B cell (primary cell): ENCODE data around the gene CNTNAP2. TPM values are rescaled to one million over a fixed set of nuclear protein-coding genes. Genes with fewer than 3 reads are reported as not detected.

Experiments
- ATAC-seq: fragments of 200-7000 bp; cut with Tn5 transposase; one replicate; pipeline ENCODE4 v1.10.0; 2021; ENCODE audit warnings: low read depth, mild to moderate bottlenecking, moderate number of reproducible peaks, moderate library complexity
- CTCF ChIA-PET: fragments of 350-600 bp; sonication (Branson Sonifier 250); formaldehyde crosslinking; loops from one replicate; lab custom pipeline; 2021; ENCODE audit warnings: antibody characterized with exemption, inconsistent platforms; lab: Charles Lee
- POLR2A ChIA-PET: fragments of 350-600 bp; sonication (Branson Sonifier 250); formaldehyde crosslinking; loops from one replicate; lab custom pipeline; 2021; ENCODE audit warnings: antibody characterized with exemption; lab: Charles Lee
- DNase-seq: peaks from one replicate; pipeline ENCODE4 v3.0.0; 2013
- H2AFZ ChIP-seq: 2 replicates; pipeline ENCODE4 v1.6.1; 2012; ENCODE audit warnings: mild to moderate bottlenecking, low read depth, low read length; ENCODE audit not compliant: insufficient read depth, poor library complexity, severe bottlenecking
- H3K27ac ChIP-seq, 2 donors: 1 replicate in 1 of 2; 2 replicates in 1 of 2; pipeline ENCODE4 v1.5.1; 2012 to 2013; ENCODE audit warnings: low read length in 2 of 2, mild to moderate bottlenecking in 2 of 2, moderate library complexity in 1 of 2
- H3K27me3 ChIP-seq, 4 experiments: fragments of 200-600 bp in 1 of 4; sonication (generic) in 1 of 4; replicated peaks in 1 of 4; 1 replicate in 2 of 4; 2 replicates in 2 of 4; pipeline versions ENCODE4 v1.6.1 to v1.7.0; 2013 to 2016; ENCODE audit warnings: low read length in 3 of 4, mild to moderate bottlenecking in 2 of 4, mixed read lengths in 1 of 4, moderate library complexity in 1 of 4; ENCODE audit not compliant: insufficient read depth in 4 of 4, control insufficient read depth in 3 of 4; ENCODE audit errors: control extremely low read depth in 1 of 4
- H3K36me3 ChIP-seq, 2 experiments: replicated peaks in 1 of 2; 1 replicate in 1 of 2; 2 replicates in 1 of 2; pipeline versions ENCODE4 v1.6.1 to v1.7.1; 2013; ENCODE audit warnings: low read length in 1 of 2; ENCODE audit not compliant: insufficient read depth in 2 of 2, control insufficient read depth in 1 of 2; ENCODE audit errors: control extremely low read depth in 1 of 2, extremely low read depth in 1 of 2
- H3K4me1 ChIP-seq, 2 donors: fragments of 200-600 bp in 1 of 2; sonication (generic) in 1 of 2; 1 replicate in 1 of 2; 2 replicates in 1 of 2; pipeline versions ENCODE4 v1.5.1 to v1.6.1; 2013 to 2017; ENCODE audit warnings: low read length in 2 of 2; ENCODE audit not compliant: control insufficient read depth in 2 of 2, insufficient read depth in 2 of 2
- H3K4me2 ChIP-seq: replicated peaks from 2 replicates; pipeline ENCODE3; 2012; ENCODE audit warnings: mild to moderate bottlenecking, low read depth, low read length; ENCODE audit not compliant: poor library complexity, severe bottlenecking
- H3K4me3 ChIP-seq, 5 experiments: fragments of 200-600 bp in 1 of 5; sonication (generic) in 1 of 5; 1 replicate in 3 of 5; 2 replicates in 2 of 5; pipeline versions ENCODE4 v1.5.1 to v1.7.0; 2011 to 2016; ENCODE audit warnings: low read length in 4 of 5, mild to moderate bottlenecking in 4 of 5, low read depth in 2 of 5, control low read depth in 1 of 5, moderate library complexity in 1 of 5; ENCODE audit not compliant: insufficient read depth in 1 of 5; ENCODE audit errors: control extremely low read depth in 1 of 5, extremely low read depth in 1 of 5
- H3K79me2 ChIP-seq: fragments of 200-600 bp; sonication (generic); one replicate; pipeline ENCODE4 v1.6.0; 2016; ENCODE audit warnings: low read length; ENCODE audit not compliant: control insufficient read depth, insufficient read depth
- H3K9ac ChIP-seq: fragments of 200-600 bp; sonication (generic); 2 replicates; pipeline ENCODE4 v1.6.1; 2017; ENCODE audit warnings: mild to moderate bottlenecking, low read length, moderate library complexity
- H3K9me3 ChIP-seq, 3 donors: one replicate each; pipeline versions ENCODE4 v1.6.1 to v1.7.1; 2013; ENCODE audit warnings: low read length in 2 of 3; ENCODE audit not compliant: control insufficient read depth in 2 of 3, insufficient read depth in 1 of 3; ENCODE audit errors: control extremely low read depth in 1 of 3
- H4K20me1 ChIP-seq: 2 replicates; pipeline ENCODE4 v1.6.0; 2012; ENCODE audit warnings: mild to moderate bottlenecking, low read length; ENCODE audit not compliant: insufficient read depth, control insufficient read depth, poor library complexity, severe bottlenecking
- H3K27ac Mint-ChIP-seq: one replicate; pipeline ENCODE4 v1.8.0; 2021; ENCODE audit warnings: mixed read lengths
- H3K27me3 Mint-ChIP-seq: one replicate; pipeline ENCODE4 v1.8.0; 2021; ENCODE audit warnings: mixed read lengths
- H3K4me1 Mint-ChIP-seq: one replicate; pipeline ENCODE4 v1.8.0; 2021; ENCODE audit warnings: mixed read lengths
- H3K4me3 Mint-ChIP-seq: one replicate; pipeline ENCODE4 v1.8.0; 2021; ENCODE audit warnings: mixed read lengths
- H3K9me3 Mint-ChIP-seq: one replicate; pipeline ENCODE4 v1.8.0; 2022; ENCODE audit warnings: mixed read lengths; ENCODE audit not compliant: insufficient read depth
- CTCF ChIP-seq: fragments of 200-600 bp; IDR thresholded peaks from one replicate; pipeline ENCODE4 v1.8.0; 2022; ENCODE audit warnings: antibody characterized with exemption, mild to moderate bottlenecking
- EZH2 ChIP-seq: IDR thresholded peaks from 2 replicates; pipeline ENCODE4 v1.6.1; 2012; ENCODE audit warnings: borderline replicate concordance, low read depth, mild to moderate bottlenecking, moderate library complexity, low read length; ENCODE audit not compliant: insufficient read depth, poor library complexity, severe bottlenecking
- WGBS: methylation state at CpG from one replicate; pipeline ENCODE4 v1.1.5; 2013; ENCODE audit warnings: missing lambda C conversion rate; ENCODE audit not compliant: insufficient coverage; 5-methylcytosine and 5-hydroxymethylcytosine counted together
- intact Hi-C: fragments of 100-400 bp; cut with micrococcal nuclease; formaldehyde crosslinking; loops from one replicate; pipeline ENCODE4 v1.10.0; 2022
- polyA plus RNA-seq: library from polyadenylated mRNA; depleted of rRNA; stranded (reverse); fragments of >200 nt; gene quantifications from 2 replicates; pipeline ENCODE4 v1.2.3, GENCODE V29; 2012
- total RNA-seq, 2 donors: library from RNA; stranded (reverse); fragments of 120-200 nt in 1 of 2; gene quantifications; 1 replicate in 1 of 2; 2 replicates in 1 of 2; pipeline versions ENCODE4 v1.2.3 to v1.2.4, GENCODE V29; 2013 to 2022

CNTNAP2 gene
- total and polyA plus RNA-seq, 2 donors (not counting 1 experiment from before 2014, with no cell fraction given) = 7.4 to 16.6 TPM

- ChIA-PET CTCF (no interaction called here), POLR2A (no interaction called here)
- Mint-ChIP-seq H3K4me1 (no peaks in the 10 kb centered on the region), H3K4me3 (no peak overlapping the region), H3K9me3 (peaks cover 3% of the 10 kb centered on the region), H3K27me3 (no peaks in the 10 kb centered on the region), H3K27ac (no peak overlapping the region)
- no peak overlapping the region for H2AFZ ChIP-seq
- H3K4me3 ChIP-seq = no peak overlapping the region
- no peaks in the 10 kb centered on the region for H3K79me2 ChIP-seq
- no peaks in the 10 kb centered on the region for H3K36me3 ChIP-seq
- intact Hi-C loops = no loop called here
- no peak overlapping the region for H3K4me2 ChIP-seq
- H4K20me1 ChIP-seq = no peaks in the 10 kb centered on the region
- ATAC-seq = no peak
- 100% methylated on average over 3 of the region's 3 CpGs for WGBS
- DNase-seq = no peak
- H3K27me3 ChIP-seq = no peaks in the 10 kb centered on the region
- TF ChIP-seq CTCF (no peak), EZH2 (no peak)
- peaks cover 0 to 2% (median 0%) of the 10 kb centered on the region in 3 donors for H3K9me3 ChIP-seq
- no peak overlapping the region for H3K9ac ChIP-seq
- no peaks in the 10 kb centered on the region for H3K4me1 ChIP-seq
- no peak overlapping the region for H3K27ac ChIP-seq
These were observed 1037.0 kb downstream of the CNTNAP2 start for GRCh38 chr7:147153571-147153970.

- no peaks in the 10 kb centered on the region for H3K79me2 ChIP-seq
- no peaks in the 10 kb centered on the region for H3K4me1 ChIP-seq
- no peak overlapping the region for H3K4me2 ChIP-seq
- H3K9me3 Mint-ChIP-seq = no peaks in the 10 kb centered on the region
- ChIA-PET POLR2A (no interaction called here), CTCF (no interaction called here)
- no peak overlapping the region for H3K4me3 ChIP-seq
- intact Hi-C loops = no loop called here
- DNase-seq = no peak
- no peaks in the 10 kb centered on the region for H3K27me3 Mint-ChIP-seq
- WGBS = no CpG with 5 or more reads among the region's 1 CpG
- H3K27ac ChIP-seq = no peak overlapping the region
- TF ChIP-seq CTCF (no peak), EZH2 (no peak)
- no peak overlapping the region for H3K27ac Mint-ChIP-seq
- no peak overlapping the region for H2AFZ ChIP-seq
- H3K4me1 Mint-ChIP-seq = no peaks in the 10 kb centered on the region
- no peak overlapping the region for H3K9ac ChIP-seq
- H4K20me1 ChIP-seq = no peaks in the 10 kb centered on the region
- H3K9me3 ChIP-seq = no peaks in the 10 kb centered on the region
- H3K36me3 ChIP-seq = no peaks in the 10 kb centered on the region
- no peaks in the 10 kb centered on the region for H3K27me3 ChIP-seq
- ATAC-seq = no peak
- no peak overlapping the region for H3K4me3 Mint-ChIP-seq
These were observed 1044.8 kb downstream of the CNTNAP2 start for GRCh38 chr7:147161405-147161804.
